Left renal cortex interstitium (tissue), 4 donors: ENCODE results near the gene DUS2. TPM values are rescaled to one million over a fixed set of nuclear protein-coding genes. Genes with fewer than 3 reads are reported as not detected.

ENCODE experiments used
- DNase-seq, 4 donors: peaks; one replicate each; pipeline ENCODE4 v3.0.0-alpha.2; 2013; ENCODE audit warnings: low read depth in 4 of 4, low spot score in 2 of 4, missing footprints in 1 of 4
- polyA plus RNA-seq, 4 donors: library from polyadenylated mRNA; unstranded; fragments of 120-200 nt; gene quantifications; one replicate each; pipeline ENCODE4 v1.2.1, GENCODE V29; 2013; ENCODE audit not compliant: insufficient read length in 4 of 4

DUS2 gene
- polyA plus RNA-seq, 4 donors, result 13.5 to 19.5 (median 15.5) TPM

- DNase-seq, result peak in 1 of 4 donors; percentile 38
Measured at GRCh38 chr16:68040506-68041288, 17.6 kb downstream of the DUS2 start.

GRCh38 chr16:68041783-68042182 lies 18.7 kb downstream of the DUS2 start:
- DNase-seq, result no peak

GRCh38 chr16:68046106-68046505 lies 23.0 kb downstream of the DUS2 start:
- DNase-seq, result no peak

- DNase-seq, result no peak
Measured at GRCh38 chr16:68047987-68048386, 24.9 kb downstream of the DUS2 start.

- no peak for DNase-seq
Measured at GRCh38 chr16:68049449-68049848, 26.4 kb downstream of the DUS2 start.

GRCh38 chr16:68055395-68055794 lies 32.3 kb downstream of the DUS2 start:
- no peak for DNase-seq

GRCh38 chr16:68059804-68060203 lies 36.7 kb downstream of the DUS2 start:
- no peak for DNase-seq

- no peak for DNase-seq
Measured at GRCh38 chr16:68061396-68061795, 38.3 kb downstream of the DUS2 start.

- DNase-seq, result no peak
Measured at GRCh38 chr16:68062910-68063393, 39.9 kb downstream of the DUS2 start.

- no peak for DNase-seq
Measured at GRCh38 chr16:68064791-68065365, 41.8 kb downstream of the DUS2 start.

GRCh38 chr16:68065716-68066305 lies 42.7 kb downstream of the DUS2 start:
- no peak for DNase-seq

- no peak for DNase-seq
Measured at GRCh38 chr16:68066763-68067162, 43.7 kb downstream of the DUS2 start.

GRCh38 chr16:68068926-68069325 lies 45.8 kb downstream of the DUS2 start:
- no peak for DNase-seq

GRCh38 chr16:68069511-68070248 lies 46.6 kb downstream of the DUS2 start:
- DNase-seq, result no peak

- DNase-seq, result no peak
Measured at GRCh38 chr16:68070249-68070730, 47.2 kb downstream of the DUS2 start.

- DNase-seq, result no peak
Measured at GRCh38 chr16:68070806-68071517, 47.9 kb downstream of the DUS2 start.

GRCh38 chr16:68071518-68071901 lies 48.4 kb downstream of the DUS2 start:
- no peak for DNase-seq

- no peak for DNase-seq
Measured at GRCh38 chr16:68072038-68072695, 49.1 kb downstream of the DUS2 start.

GRCh38 chr16:68073902-68074760 lies 51.0 kb downstream of the DUS2 start:
- DNase-seq, result no peak
